ENCODE results near the gene TBCE. TPM values are rescaled to one million over a fixed set of nuclear protein-coding genes. Genes with fewer than 3 reads are reported as not detected.
"Not testable (repeated sequence)": the region's sequence is repeated elsewhere in the genome, so short reads cannot be mapped to it uniquely, and the experiment has no call there.

TBCE gene
- total RNA-seq, 1 donor from 2014 or later: 28.3 TPM

GRCh38 chr1:235461954-235462353, 94.7 kb downstream of the TBCE start:
- Histone ChIP-seq H3K4me3 (ENCODE audit: insufficient read depth, low read depth, low read length) (no peak overlapping the region), H3K4me2 (ENCODE audit: low read length) (no peak overlapping the region), H3K4me1 (ENCODE audit: insufficient read depth, low read length) (no peaks in the 10 kb centered on the region), H4K20me1 (ENCODE audit: insufficient read depth, low read length) (no peaks in the 10 kb centered on the region), H3K27me3 (ENCODE audit: insufficient read depth, low read length) (no peaks in the 10 kb centered on the region), H3K9me3 (ENCODE audit: insufficient read depth, low read depth, low read length) (no peaks in the 10 kb centered on the region), H2AFZ (ENCODE audit: low read depth, low read length) (no peak overlapping the region), H3K36me3 (ENCODE audit: insufficient read depth, low read length) (peaks cover 3% of the 10 kb centered on the region), H3K27ac (ENCODE audit: low read depth, low read length) (no peak overlapping the region), H3K79me2 (ENCODE audit: insufficient read depth, low read length) (no peaks in the 10 kb centered on the region), H3K9ac (ENCODE audit: low read length) (no peak overlapping the region)
- TF ChIP-seq CTCF (IDR thresholded peaks at IDR 0.05; ENCODE audit: insufficient read depth, low read depth, low read length) (no peak), EZH2 (IDR thresholded peaks at IDR 0.05; ENCODE audit: insufficient read depth, low read length) (no peak)
- no peaks in the 10 kb centered on the region for H3K4me1 Mint-ChIP-seq (ENCODE audit: low read depth, unreplicated experiment)
- no peaks in the 10 kb centered on the region for H3K27me3 Mint-ChIP-seq (ENCODE audit: low read depth, unreplicated experiment)
- H3K36me3 Mint-ChIP-seq (ENCODE audit: low read depth, unreplicated experiment): no peaks in the 10 kb centered on the region
- no peak for FAIRE-seq
- no peak overlapping the region for H3K27ac Mint-ChIP-seq (ENCODE audit: unreplicated experiment)
- H3K4me3 Mint-ChIP-seq (ENCODE audit: unreplicated experiment): no peak overlapping the region
- DNase-seq (ENCODE audit: low read depth): no peak
- no peaks in the 10 kb centered on the region for H3K9me3 Mint-ChIP-seq (ENCODE audit: unreplicated experiment)

DNA sequence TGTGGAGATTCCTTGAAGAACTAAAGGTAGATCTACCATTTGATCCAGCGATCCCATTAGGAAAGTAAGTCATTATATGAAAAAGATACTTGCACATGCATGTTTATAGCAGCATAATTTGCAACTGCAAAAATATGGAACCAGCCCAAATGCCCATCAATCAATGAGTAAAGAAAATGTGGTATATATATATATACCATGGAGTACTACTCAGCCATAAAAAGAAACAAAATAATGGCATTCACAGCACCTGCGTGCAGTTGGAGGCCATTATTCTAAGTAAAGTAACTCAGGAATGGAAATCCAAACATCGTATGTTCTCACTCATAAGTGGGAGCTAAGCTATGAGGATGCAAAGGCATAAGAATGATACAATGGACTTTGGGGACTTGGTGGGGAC, 95.6 kb downstream of the TBCE start:
- not testable (repeated sequence) for H3K9me3 ChIP-seq (ENCODE audit: insufficient read depth, low read depth, low read length); H3K36me3 ChIP-seq (ENCODE audit: insufficient read depth, low read length); H3K4me3 ChIP-seq (ENCODE audit: insufficient read depth, low read depth, low read length); H3K9ac ChIP-seq (ENCODE audit: low read length); FAIRE-seq; H3K4me2 ChIP-seq (ENCODE audit: low read length); H2AFZ ChIP-seq (ENCODE audit: low read depth, low read length); H4K20me1 ChIP-seq (ENCODE audit: insufficient read depth, low read length); H3K79me2 ChIP-seq (ENCODE audit: insufficient read depth, low read length); H3K4me1 Mint-ChIP-seq (ENCODE audit: low read depth, unreplicated experiment); H3K27me3 ChIP-seq (ENCODE audit: insufficient read depth, low read length); DNase-seq (ENCODE audit: low read depth); H3K4me1 ChIP-seq (ENCODE audit: insufficient read depth, low read length); H3K27ac ChIP-seq (ENCODE audit: low read depth, low read length); H3K27me3 Mint-ChIP-seq (ENCODE audit: low read depth, unreplicated experiment); H3K9me3 Mint-ChIP-seq (ENCODE audit: unreplicated experiment); H3K36me3 Mint-ChIP-seq (ENCODE audit: low read depth, unreplicated experiment); H3K27ac Mint-ChIP-seq (ENCODE audit: unreplicated experiment); H3K4me3 Mint-ChIP-seq (ENCODE audit: unreplicated experiment)

DNA sequence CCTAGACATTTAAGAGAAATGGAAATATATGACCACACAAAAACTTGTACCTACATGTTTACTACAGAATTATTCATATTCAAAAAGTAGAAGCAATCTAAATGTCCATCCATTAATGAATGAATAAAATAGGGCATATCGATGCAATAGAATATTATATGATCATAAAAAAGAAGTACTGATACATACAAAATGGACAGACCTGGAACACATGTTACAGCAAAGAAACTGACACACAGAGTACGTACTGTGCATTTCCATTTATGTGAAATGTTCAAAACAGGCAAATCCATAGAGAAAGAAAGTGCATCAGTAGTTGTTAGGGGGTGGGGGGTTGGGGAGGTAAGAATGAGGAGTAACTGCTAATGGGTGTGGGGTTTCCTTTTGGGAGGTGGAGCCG, 97.8 kb downstream of the TBCE start:
- no peaks in the 10 kb centered on the region for H3K9me3 Mint-ChIP-seq (ENCODE audit: unreplicated experiment)
- no peaks in the 10 kb centered on the region for H3K27me3 ChIP-seq (ENCODE audit: insufficient read depth, low read length)
- H3K36me3 Mint-ChIP-seq (ENCODE audit: low read depth, unreplicated experiment): peaks cover 5% of the 10 kb centered on the region
- H3K4me1 Mint-ChIP-seq (ENCODE audit: low read depth, unreplicated experiment): peaks cover 6% of the 10 kb centered on the region
- H3K9ac ChIP-seq (ENCODE audit: low read length): no peak overlapping the region
- H3K27me3 Mint-ChIP-seq (ENCODE audit: low read depth, unreplicated experiment): no peaks in the 10 kb centered on the region
- H3K4me1 ChIP-seq (ENCODE audit: insufficient read depth, low read length): peaks cover 11% of the 10 kb centered on the region
- no peak for TF ChIP-seq CTCF (IDR thresholded peaks at IDR 0.05; ENCODE audit: insufficient read depth, low read depth, low read length)
- H3K79me2 ChIP-seq (ENCODE audit: insufficient read depth, low read length): no peaks in the 10 kb centered on the region
- H3K9me3 ChIP-seq (ENCODE audit: insufficient read depth, low read depth, low read length): no peaks in the 10 kb centered on the region
- FAIRE-seq (no peak), DNase-seq (ENCODE audit: low read depth) (no peak)
- peaks cover 3% of the 10 kb centered on the region for H3K36me3 ChIP-seq (ENCODE audit: insufficient read depth, low read length)
- no peak overlapping the region for H2AFZ ChIP-seq (ENCODE audit: low read depth, low read length)
- no peak overlapping the region for H3K4me2 ChIP-seq (ENCODE audit: low read length)
- no peaks in the 10 kb centered on the region for H4K20me1 ChIP-seq (ENCODE audit: insufficient read depth, low read length)
- H3K27ac Mint-ChIP-seq (ENCODE audit: unreplicated experiment): no peak overlapping the region
- no peak overlapping the region for H3K27ac ChIP-seq (ENCODE audit: low read depth, low read length)
- no peak overlapping the region for H3K4me3 ChIP-seq (ENCODE audit: insufficient read depth, low read depth, low read length)
- H3K4me3 Mint-ChIP-seq (ENCODE audit: unreplicated experiment): no peak overlapping the region

Measured in astrocyte (in vitro differentiated cells and primary cell).